ENCODE results near the gene WHRN. TPM values are rescaled to one million over a fixed set of nuclear protein-coding genes. Genes with fewer than 3 reads are reported as not detected.

The WHRN gene
- total RNA-seq, 1 experiment from 2014 or later: 4.4 TPM

DNA sequence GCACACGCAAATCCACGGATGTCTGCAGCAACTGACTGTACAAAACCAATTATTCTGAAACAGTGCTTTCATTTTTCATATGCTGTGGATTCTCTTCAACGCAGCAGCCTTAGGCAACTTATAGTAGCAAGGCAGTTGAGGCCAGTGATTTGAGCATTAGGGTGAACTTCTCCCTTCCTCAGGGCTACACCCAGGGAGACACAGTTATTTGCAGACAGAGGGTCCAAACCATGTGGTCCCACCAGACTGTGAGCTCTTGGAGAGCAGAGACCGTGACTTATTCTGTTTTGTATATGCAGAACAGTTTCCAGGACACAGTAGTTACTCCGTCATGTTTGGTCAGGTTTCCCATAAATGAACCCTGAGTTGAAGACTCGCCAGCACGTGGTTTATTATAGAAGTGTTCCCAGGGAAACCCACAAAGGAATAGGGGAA lies 19.0 kb upstream of the WHRN start:
- Histone ChIP-seq H3K27me3 (ENCODE audit: control insufficient read depth, insufficient read depth, low read length) (peaks cover 3% of the 10 kb centered on the region; the same call in 1 of the 2 replicates), H3K4me3 (ENCODE audit: insufficient read depth, low read depth, low read length) (no peak overlapping the region), H3K36me3 (replicated peaks; ENCODE audit: control insufficient read depth, insufficient read depth, low read length) (no peaks in the 10 kb centered on the region)
- DNase-seq: no peak

DNA sequence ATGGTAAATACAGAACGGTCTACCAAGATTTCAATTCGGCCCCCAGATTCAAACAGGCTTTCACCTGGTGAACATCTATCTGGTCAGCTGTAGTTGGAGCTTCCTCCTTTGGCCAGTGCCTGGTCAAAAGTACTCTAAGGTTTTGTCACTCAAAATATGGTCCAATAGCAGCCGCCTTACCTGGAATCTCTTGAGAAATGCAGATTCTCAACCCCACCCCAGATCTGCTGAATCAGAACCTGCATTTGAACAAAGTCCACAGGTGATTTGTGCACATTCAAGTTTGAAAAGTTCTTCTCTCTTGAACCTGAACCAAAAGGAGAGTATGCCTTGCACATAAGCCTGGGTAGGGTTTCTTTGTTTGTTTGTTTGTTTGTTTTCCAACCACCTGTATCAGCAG lies 17.6 kb upstream of the WHRN start:
- Histone ChIP-seq H3K27me3 (ENCODE audit: control insufficient read depth, insufficient read depth, low read length) (peaks cover 3% of the 10 kb centered on the region; the same call in 1 of the 2 replicates), H3K36me3 (replicated peaks; ENCODE audit: control insufficient read depth, insufficient read depth, low read length) (no peaks in the 10 kb centered on the region), H3K4me3 (ENCODE audit: insufficient read depth, low read depth, low read length) (no peak overlapping the region)
- no peak for DNase-seq

DNA sequence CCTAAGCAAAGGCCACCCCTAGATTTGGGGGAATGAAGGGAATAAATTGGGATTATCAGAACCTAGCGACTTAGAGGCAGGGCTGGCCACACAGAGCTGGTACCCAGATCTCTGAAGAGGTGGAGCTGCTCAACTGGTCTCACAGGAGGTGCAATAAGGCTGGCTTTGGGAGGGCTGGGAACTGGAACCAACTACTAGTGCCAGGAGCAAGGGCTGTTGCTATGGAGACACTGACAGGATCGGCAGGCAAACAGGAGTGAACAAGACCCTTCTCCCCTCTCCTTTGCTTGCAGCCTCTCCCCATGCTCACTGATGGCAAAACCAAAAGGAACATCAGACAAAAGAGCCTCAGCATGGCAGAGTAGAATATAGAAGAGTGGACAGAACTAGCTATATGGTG lies 17.0 kb upstream of the WHRN start:
- peaks cover 3% of the 10 kb centered on the region; the same call in 1 of the 2 replicates for H3K27me3 ChIP-seq (ENCODE audit: control insufficient read depth, insufficient read depth, low read length)
- no peak overlapping the region for H3K4me3 ChIP-seq (ENCODE audit: insufficient read depth, low read depth, low read length)
- DNase-seq: no peak
- no peaks in the 10 kb centered on the region for H3K36me3 ChIP-seq (replicated peaks; ENCODE audit: control insufficient read depth, insufficient read depth, low read length)

DNA sequence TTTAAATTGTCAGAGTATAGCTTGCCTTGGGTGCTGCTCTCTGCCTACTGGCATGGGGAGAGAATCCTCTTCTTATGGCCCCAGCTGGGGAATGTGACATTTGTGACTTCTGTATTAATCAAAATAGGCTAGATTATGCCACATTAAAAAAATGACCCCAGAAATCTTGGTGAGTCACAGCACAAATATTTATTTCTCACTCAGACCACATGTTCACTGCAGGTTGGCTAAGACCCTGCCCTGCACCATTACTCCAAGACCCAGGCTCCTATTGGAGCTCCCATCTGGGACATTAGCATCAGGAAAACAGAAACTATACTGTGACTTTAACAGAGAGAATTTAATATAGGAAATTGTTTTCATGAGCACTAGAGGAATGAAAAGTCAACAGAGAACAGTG lies 16.6 kb upstream of the WHRN start:
- Histone ChIP-seq H3K36me3 (replicated peaks; ENCODE audit: control insufficient read depth, insufficient read depth, low read length) (no peaks in the 10 kb centered on the region), H3K27me3 (ENCODE audit: control insufficient read depth, insufficient read depth, low read length) (peaks cover 3% of the 10 kb centered on the region; the same call in 1 of the 2 replicates), H3K4me3 (ENCODE audit: insufficient read depth, low read depth, low read length) (no peak overlapping the region)
- no peak for DNase-seq

DNA sequence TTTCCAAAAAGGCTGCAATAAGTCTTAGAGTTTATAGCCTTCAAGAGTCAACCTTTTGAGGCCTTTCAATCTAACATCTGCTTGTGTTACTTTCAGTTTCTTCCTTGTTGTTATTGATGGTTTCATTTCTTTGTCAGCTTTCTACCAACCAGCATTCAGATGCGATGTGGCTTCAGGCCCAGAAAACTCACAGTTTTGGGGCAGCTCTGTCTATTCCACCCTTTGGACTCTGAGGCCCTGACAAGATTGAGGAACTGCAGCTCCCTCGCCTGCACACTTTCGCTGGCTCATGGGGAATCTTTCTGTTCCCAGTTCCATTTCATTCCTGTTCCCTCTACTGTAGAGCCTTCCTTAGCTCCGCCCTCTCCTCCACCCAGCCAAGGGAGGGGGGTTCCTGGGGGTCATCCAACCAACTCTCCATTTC lies 13.3 kb upstream of the WHRN start:
- Histone ChIP-seq H3K27me3 (ENCODE audit: control insufficient read depth, insufficient read depth, low read length) (0 out of 2 replicates have a peak, but pooled peaks cover 1% of the 10 kb centered on the region), H3K36me3 (replicated peaks; ENCODE audit: control insufficient read depth, insufficient read depth, low read length) (no peaks in the 10 kb centered on the region), H3K4me3 (ENCODE audit: insufficient read depth, low read depth, low read length) (no peak overlapping the region)
- no peak for DNase-seq

DNA sequence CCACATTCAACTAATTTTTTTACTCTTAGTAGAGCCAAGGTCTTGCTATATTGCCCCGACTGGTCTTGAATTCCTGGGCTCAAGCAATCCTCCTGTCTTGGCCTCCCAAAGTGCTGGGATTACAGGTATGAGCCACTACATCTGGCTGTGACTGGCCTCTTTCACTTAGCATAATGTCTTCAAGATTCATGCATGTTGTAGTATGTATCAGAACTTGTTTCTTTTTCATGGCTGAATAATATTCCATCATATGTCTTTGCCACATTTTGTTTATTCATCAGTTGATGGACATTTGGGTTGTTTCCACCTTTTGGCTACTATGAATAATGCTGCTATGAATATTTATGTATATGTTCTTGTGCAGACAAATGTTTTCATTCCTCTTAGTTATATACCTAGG lies 12.8 kb upstream of the WHRN start:
- no peak overlapping the region for H3K4me3 ChIP-seq (ENCODE audit: insufficient read depth, low read depth, low read length)
- DNase-seq: no peak
- H3K27me3 ChIP-seq (ENCODE audit: control insufficient read depth, insufficient read depth, low read length): 0 out of 2 replicates have a peak, but pooled peaks cover 1% of the 10 kb centered on the region
- no peaks in the 10 kb centered on the region for H3K36me3 ChIP-seq (replicated peaks; ENCODE audit: control insufficient read depth, insufficient read depth, low read length)

DNA sequence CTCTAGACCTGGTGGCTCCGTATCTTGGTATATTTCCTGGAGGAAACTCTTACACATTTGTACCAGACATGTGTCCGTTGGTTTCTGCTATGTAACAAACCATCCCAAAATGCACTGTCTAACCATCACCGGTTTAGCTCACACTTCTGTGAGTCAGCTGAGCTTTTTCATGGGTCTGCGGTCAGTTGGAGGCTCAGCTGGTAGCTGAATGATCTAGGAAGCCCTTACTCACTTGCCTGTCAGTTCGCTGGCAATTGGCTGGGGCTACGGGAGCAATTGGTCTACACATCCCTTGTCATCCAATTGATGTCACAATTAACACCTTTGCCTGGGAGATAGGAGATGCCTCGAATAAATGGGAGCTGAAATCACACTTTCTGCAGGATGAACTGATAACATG lies 11.6 kb upstream of the WHRN start:
- Histone ChIP-seq H3K36me3 (replicated peaks; ENCODE audit: control insufficient read depth, insufficient read depth, low read length) (no peaks in the 10 kb centered on the region), H3K27me3 (ENCODE audit: control insufficient read depth, insufficient read depth, low read length) (0 out of 2 replicates have a peak, but pooled peaks cover 1% of the 10 kb centered on the region), H3K4me3 (ENCODE audit: insufficient read depth, low read depth, low read length) (no peak overlapping the region)
- no peak for DNase-seq

DNA sequence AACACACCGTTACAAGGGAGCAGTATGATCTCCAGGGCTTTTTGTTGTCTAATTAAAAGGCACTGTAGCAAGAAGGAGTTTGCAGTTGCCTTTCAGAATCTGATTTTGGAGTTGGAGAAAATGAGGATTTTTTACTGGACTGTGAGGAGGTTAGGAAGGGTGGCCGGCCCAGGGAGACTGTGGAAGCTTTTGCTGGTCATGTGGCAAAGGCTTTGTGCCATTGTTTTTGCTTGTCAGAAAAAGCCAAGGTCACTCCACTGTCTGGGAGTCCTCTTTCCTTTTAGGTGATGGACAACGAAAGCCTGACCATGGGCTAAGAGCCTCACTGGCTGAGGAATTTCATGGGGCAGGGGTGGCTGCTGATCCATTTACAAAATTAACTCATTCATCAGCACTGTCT lies 10.3 kb upstream of the WHRN start:
- H3K4me3 ChIP-seq (ENCODE audit: insufficient read depth, low read depth, low read length): no peak overlapping the region
- no peak for DNase-seq
- H3K36me3 ChIP-seq (replicated peaks; ENCODE audit: control insufficient read depth, insufficient read depth, low read length): no peaks in the 10 kb centered on the region
- 0 out of 2 replicates have a peak, but pooled peaks cover 1% of the 10 kb centered on the region for H3K27me3 ChIP-seq (ENCODE audit: control insufficient read depth, insufficient read depth, low read length)

DNA sequence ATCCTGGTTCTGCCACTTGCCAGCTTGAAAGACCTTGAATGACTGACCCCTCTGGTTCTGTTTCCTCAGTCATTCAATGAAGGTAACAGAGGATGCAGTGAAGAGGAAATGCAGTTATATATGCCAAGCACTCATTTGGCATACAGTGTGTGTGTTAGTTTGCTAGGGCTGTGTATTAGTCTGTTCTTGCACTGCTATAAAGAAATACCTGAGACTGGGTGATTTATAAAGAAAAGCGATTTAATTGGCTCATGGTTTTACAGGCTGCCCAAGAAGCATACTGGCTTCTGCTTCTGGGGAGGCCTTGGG lies 8.6 kb upstream of the WHRN start:
- Histone ChIP-seq H3K36me3 (replicated peaks; ENCODE audit: control insufficient read depth, insufficient read depth, low read length) (no peaks in the 10 kb centered on the region), H3K27me3 (ENCODE audit: control insufficient read depth, insufficient read depth, low read length) (0 out of 2 replicates have a peak, but pooled peaks cover 1% of the 10 kb centered on the region), H3K4me3 (ENCODE audit: insufficient read depth, low read depth, low read length) (no peak overlapping the region)
- DNase-seq: no peak

DNA sequence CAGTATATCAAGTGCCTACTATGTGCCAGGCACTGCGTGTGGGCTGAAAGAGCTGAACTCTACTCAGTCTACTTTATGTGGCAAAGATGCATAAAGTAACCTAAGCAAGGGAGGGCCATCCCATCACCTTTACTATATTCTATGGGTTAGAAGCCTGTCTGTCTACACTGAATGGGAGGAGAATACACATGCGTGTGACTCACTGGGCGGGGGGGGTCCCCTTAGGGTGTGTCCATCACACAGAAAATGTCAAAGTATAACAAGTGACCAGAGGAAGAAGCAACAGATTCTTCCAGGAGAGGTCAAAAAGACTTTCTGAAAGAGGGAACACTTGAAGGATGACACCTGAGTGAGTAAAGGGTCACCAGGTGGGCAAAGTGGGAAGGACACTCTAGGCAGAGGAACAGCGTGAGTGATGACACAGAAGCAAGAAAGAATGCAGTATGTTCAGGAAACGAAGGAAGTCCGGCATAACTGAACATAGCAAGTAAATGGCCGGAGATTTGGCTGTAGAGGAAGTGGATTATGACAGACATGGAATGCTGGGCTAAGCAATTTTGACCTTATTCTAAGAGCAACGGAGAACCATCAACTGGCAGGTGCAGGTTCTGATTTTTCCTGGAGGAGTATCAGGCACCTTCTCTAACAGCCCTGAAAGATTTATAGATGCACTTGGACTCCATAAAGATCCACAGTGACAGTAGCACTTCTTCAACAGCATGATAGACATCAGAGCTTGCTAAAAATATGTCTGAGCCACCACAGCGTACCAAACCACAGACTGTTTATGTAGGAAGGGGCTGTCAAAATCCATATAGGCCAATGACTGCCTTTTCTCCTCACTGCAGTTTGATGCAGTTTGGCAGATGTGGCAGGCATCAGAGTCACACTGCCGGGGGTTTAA lies 8.0 kb upstream of the WHRN start:
- Histone ChIP-seq H3K27me3 (ENCODE audit: control insufficient read depth, insufficient read depth, low read length) (0 out of 2 replicates have a peak, but pooled peaks cover 1% of the 10 kb centered on the region), H3K4me3 (ENCODE audit: insufficient read depth, low read depth, low read length) (no peak overlapping the region)
- no peak for DNase-seq

DNA sequence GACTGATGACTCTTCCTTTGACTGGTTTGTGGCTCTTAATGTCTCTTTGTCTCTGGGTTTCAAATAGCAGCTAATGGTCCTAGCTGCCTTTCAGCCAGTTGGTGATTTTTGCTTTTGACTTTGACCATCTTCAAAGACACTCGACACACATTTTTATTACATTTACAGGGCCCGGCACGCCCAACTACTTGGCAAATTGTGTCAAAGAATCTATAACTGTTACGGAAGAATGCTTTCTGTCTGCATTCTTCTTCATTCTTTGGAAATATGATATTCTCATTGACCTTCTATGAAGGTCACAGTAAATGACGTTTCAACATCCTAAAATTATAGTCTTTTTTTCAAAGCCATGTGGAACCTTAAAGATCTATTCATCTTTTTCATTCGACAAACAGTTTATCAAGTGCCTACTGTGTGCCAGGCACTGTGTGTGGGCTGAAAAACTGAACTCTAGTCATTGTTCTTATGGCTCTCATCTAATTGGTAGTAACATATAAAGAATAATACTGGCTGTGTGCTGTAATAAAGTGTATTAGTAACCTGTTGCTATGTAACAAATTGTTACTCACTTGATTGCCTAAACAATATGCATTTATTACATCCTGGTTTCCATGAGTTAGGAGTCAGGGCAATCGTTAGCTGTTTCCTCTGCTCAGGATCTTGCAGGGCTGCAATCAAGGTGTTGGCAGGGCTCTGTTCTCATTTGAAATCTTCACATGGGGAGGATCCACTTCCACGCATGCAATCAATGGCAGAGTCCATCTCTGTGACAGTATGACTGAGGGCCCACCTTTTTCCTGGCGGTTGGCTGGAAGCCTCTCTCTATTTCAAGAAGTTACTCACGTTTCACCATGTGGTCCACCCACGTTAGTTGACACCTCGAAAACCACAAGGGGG lies 7.0 kb upstream of the WHRN start:
- Histone ChIP-seq H3K36me3 (replicated peaks; ENCODE audit: control insufficient read depth, insufficient read depth, low read length) (no peaks in the 10 kb centered on the region), H3K4me3 (ENCODE audit: insufficient read depth, low read depth, low read length) (no peak overlapping the region), H3K27me3 (ENCODE audit: control insufficient read depth, insufficient read depth, low read length) (0 out of 2 replicates have a peak, but pooled peaks cover 1% of the 10 kb centered on the region)
- DNase-seq: no peak

More for the DNA sequence above, 8.0 kb upstream of the WHRN start:
- no peaks in the 10 kb centered on the region for H3K36me3 ChIP-seq (replicated peaks; ENCODE audit: control insufficient read depth, insufficient read depth, low read length)

DNA sequence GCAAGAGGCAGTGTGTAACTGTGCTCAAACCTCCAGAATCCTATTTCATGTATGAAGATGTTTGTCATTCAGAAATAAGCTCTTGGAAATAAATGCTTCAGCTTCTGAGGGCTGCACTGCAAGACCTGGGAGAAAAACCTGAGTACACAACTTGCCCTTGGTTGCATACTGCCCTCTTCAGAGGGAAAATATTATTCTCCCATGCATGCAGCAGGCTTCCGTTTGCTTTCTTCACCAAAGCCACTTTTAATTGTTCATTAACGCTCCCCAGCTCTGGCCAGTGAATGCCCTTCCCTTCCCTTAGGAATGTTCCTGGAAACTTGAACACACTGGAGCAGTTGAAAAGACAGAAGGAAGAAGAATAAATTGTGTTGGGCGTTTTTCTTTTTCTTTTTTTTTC lies 2.5 kb upstream of the WHRN start:
- Histone ChIP-seq H3K4me3 (ENCODE audit: insufficient read depth, low read depth, low read length) (no peak overlapping the region), H3K27me3 (ENCODE audit: control insufficient read depth, insufficient read depth, low read length) (peaks cover 13% of the 10 kb centered on the region), H3K36me3 (replicated peaks; ENCODE audit: control insufficient read depth, insufficient read depth, low read length) (no peaks in the 10 kb centered on the region)
- DNase-seq: no peak

DNA sequence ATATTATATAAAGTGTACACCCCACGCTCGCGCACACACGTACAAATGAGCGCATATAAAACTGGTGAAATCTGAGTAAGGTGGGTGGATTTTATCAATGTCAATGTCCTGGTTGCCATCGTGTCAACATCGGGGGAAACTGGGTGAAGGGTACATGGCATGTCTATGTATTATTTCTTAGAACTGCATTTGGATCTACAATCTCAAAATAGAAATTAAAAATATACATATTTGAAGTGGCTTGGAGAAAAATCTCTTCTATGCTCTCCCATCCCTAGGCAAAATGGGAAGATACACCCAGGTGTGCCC lies 763 bp upstream of the WHRN start:
- no peaks in the 10 kb centered on the region for H3K36me3 ChIP-seq (replicated peaks; ENCODE audit: control insufficient read depth, insufficient read depth, low read length)
- H3K27me3 ChIP-seq (ENCODE audit: control insufficient read depth, insufficient read depth, low read length): peaks cover 13% of the 10 kb centered on the region
- H3K4me3 ChIP-seq (ENCODE audit: insufficient read depth, low read depth, low read length): peak overlapping the region; percentile 63
- no peak for DNase-seq

DNA sequence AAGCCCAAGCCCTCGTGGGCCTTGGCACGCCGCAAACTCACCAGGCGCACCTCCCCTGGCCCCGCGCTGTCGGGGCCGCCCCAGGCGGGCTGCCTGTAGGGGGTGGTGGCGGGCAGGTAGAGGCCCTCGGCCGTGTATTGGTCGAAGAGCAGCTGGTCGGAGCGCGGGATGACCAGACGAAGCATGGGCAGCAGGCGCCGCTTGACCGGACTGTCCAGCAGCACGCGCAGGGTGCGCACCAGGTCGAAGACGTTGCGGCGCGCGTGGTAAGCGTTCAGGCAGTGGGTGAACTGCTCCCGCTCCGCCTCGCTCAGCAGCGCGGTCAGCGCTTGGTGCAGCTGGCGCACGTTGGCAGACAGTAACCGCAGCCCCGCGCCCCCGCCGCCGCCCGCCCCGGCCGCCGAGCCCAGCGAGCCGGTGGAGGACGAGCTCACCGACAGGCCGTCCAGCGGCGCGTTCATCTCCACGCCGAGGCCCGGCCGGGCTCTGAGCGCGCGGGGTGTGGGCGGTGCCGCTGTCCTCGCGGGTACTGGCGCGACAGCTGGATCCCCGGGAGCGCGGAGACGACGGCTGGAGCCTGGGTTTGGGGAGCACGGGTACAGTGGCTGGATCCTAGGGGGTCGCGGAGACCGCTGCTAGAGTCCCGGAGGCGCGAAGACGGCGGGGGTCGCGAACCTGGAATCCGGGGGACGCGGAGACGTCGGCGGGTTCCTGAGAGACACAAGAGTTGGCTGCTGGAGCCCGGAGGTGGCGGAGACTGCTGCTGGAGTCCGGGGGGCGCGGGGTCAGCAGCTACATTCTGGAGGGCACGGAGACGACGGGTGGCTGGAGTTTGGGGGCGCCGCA lies 709 bp downstream of the WHRN start:
- peaks cover 13% of the 10 kb centered on the region for H3K27me3 ChIP-seq (ENCODE audit: control insufficient read depth, insufficient read depth, low read length)
- peak overlapping the region; percentile 63 for H3K4me3 ChIP-seq (ENCODE audit: insufficient read depth, low read depth, low read length)
- DNase-seq: peak; percentile 90
- no peaks in the 10 kb centered on the region for H3K36me3 ChIP-seq (replicated peaks; ENCODE audit: control insufficient read depth, insufficient read depth, low read length)
